H1 (cell line): ENCODE measurements around the gene BAX. TPM values are rescaled to one million over a fixed set of nuclear protein-coding genes. Genes with fewer than 3 reads are reported as not detected.

ENCODE experiments used
- CTCF ChIA-PET: fragments of 300-600 bp; sonication (Branson Sonifier 250); formaldehyde crosslinking; loops from one replicate; lab custom pipeline; 2021; ENCODE audit not compliant: partially characterized antibody; lab: Charles Lee
- POLR2A ChIA-PET: fragments of 300-600 bp; sonication (Branson Sonifier 250); formaldehyde crosslinking; loops from one replicate; lab custom pipeline; 2021; ENCODE audit warnings: inconsistent platforms; ENCODE audit not compliant: partially characterized antibody; lab: Charles Lee
- DNase-seq, 2 experiments: peaks; one replicate each; pipeline versions ENCODE4 v3.0.0 to v3.0.0-alpha.2; 2010 to 2022; ENCODE audit warnings: low spot score in 2 of 2, low read depth in 1 of 2, mixed read lengths in 1 of 2
- FAIRE-seq: peaks from 2 replicates; lab custom pipeline; 2011; peaks lifted over from hg19 to GRCh38; lab: Jason Lieb, UNC
- H2AFZ ChIP-seq: 2 replicates; pipeline ENCODE4 v1.8.1; 2012; ENCODE audit warnings: low read length, inconsistent platforms
- H2AK5ac ChIP-seq: 2 replicates; pipeline ENCODE4 v1.6.1; 2013; ENCODE audit warnings: low read depth, low read length
- H2BK120ac ChIP-seq: replicated peaks from 2 replicates; pipeline ENCODE3; 2013; ENCODE audit warnings: low read depth, low read length, inconsistent platforms
- H2BK12ac ChIP-seq: 2 replicates; pipeline ENCODE4 v1.6.1; 2013; ENCODE audit warnings: low read depth, low read length
- H2BK15ac ChIP-seq: 2 replicates; pipeline ENCODE4 v1.6.1; 2013; ENCODE audit warnings: low read length
- H2BK20ac ChIP-seq: 2 replicates; pipeline ENCODE4 v1.6.1; 2013; ENCODE audit warnings: low read length
- H2BK5ac ChIP-seq: 2 replicates; pipeline ENCODE4 v1.6.1; 2013; ENCODE audit warnings: low read depth, low read length
- H3K14ac ChIP-seq: 2 replicates; pipeline ENCODE4 v1.6.1; 2013; ENCODE audit warnings: inconsistent platforms; ENCODE audit not compliant: insufficient read length
- H3K18ac ChIP-seq: 2 replicates; pipeline ENCODE4 v1.6.1; 2013; ENCODE audit warnings: low read length; ENCODE audit errors: extremely low read depth
- H3K23ac ChIP-seq: 2 replicates; pipeline ENCODE4 v1.6.1; 2013; ENCODE audit warnings: inconsistent platforms; ENCODE audit not compliant: insufficient read length
- H3K23me2 ChIP-seq: 2 replicates; pipeline ENCODE4 v1.6.1; 2013; ENCODE audit warnings: low read depth, low read length
- H3K27ac ChIP-seq: 2 replicates; pipeline ENCODE4 v1.6.1; 2011; ENCODE audit warnings: low read depth, low read length, inconsistent platforms
- H3K27me3 ChIP-seq, 4 experiments: replicated peaks in 1 of 4; 1 replicate in 1 of 4; 2 replicates in 3 of 4; pipeline versions ENCODE4 v1.6.1 to v1.8.1; 2011 to 2013; ENCODE audit warnings: low read length in 3 of 4, mild to moderate bottlenecking in 3 of 4, inconsistent platforms in 2 of 4, mixed read lengths in 2 of 4, moderate library complexity in 1 of 4; ENCODE audit not compliant: control insufficient read depth in 3 of 4, insufficient read depth in 3 of 4; ENCODE audit errors: extremely low read depth in 1 of 4
- H3K36me3 ChIP-seq, 4 experiments: 2 replicates each; pipeline versions ENCODE4 v1.6.1 to v1.8.1; 2011 to 2013; ENCODE audit warnings: mild to moderate bottlenecking in 4 of 4, low read length in 3 of 4, moderate library complexity in 2 of 4, control low read depth in 1 of 4, inconsistent platforms in 1 of 4; ENCODE audit not compliant: insufficient read depth in 4 of 4, control insufficient read depth in 2 of 4
- H3K4ac ChIP-seq: replicated peaks from 2 replicates; pipeline ENCODE3; 2013; ENCODE audit warnings: low read length, low read depth, mixed read lengths, inconsistent platforms; ENCODE audit not compliant: insufficient read length
- H3K4me1 ChIP-seq, 4 experiments: replicated peaks in 1 of 4; 1 replicate in 1 of 4; 2 replicates in 3 of 4; pipeline versions ENCODE4 v1.6.1 to v1.8.1; 2011 to 2013; ENCODE audit warnings: low read length in 3 of 4, inconsistent platforms in 2 of 4, mixed read lengths in 1 of 4; ENCODE audit not compliant: insufficient read depth in 4 of 4, control insufficient read depth in 3 of 4
- H3K4me2 ChIP-seq, 2 experiments: 2 replicates each; pipeline versions ENCODE4 v1.6.1 to v1.8.1; 2011 to 2013; ENCODE audit warnings: low read depth in 2 of 2, low read length in 2 of 2, control low read depth in 1 of 2, inconsistent platforms in 1 of 2, mild to moderate bottlenecking in 1 of 2; ENCODE audit not compliant: insufficient read depth in 1 of 2
- H3K4me3 ChIP-seq, 4 experiments: fragments of 200-600, 300-600 bp in 1 of 4; sonication (generic), shearing (Covaris generic), sonication (Bioruptor Twin) in 1 of 4; 2 replicates each; pipeline versions ENCODE4 v1.5.1 to v1.8.1; 2011 to 2016; ENCODE audit warnings: low read length in 4 of 4, low read depth in 3 of 4, control low read depth in 2 of 4, inconsistent platforms in 2 of 4, mild to moderate bottlenecking in 2 of 4, mixed read lengths in 1 of 4, moderate library complexity in 1 of 4; ENCODE audit not compliant: insufficient read depth in 2 of 4; ENCODE audit errors: extremely low read depth in 1 of 4
- H3K56ac ChIP-seq: replicated peaks from 2 replicates; pipeline ENCODE3; 2013; ENCODE audit warnings: low read depth, mild to moderate bottlenecking, mixed read lengths, low read length, inconsistent platforms; ENCODE audit not compliant: insufficient read length
- H3K79me1 ChIP-seq: 2 replicates; pipeline ENCODE4 v1.6.1; 2013; ENCODE audit warnings: low read depth, low read length, control low read depth
- H3K79me2 ChIP-seq, 2 experiments: 2 replicates each; pipeline versions ENCODE4 v1.6.1 to v1.8.1; 2012 to 2013; ENCODE audit warnings: low read length in 2 of 2, mild to moderate bottlenecking in 2 of 2, inconsistent platforms in 1 of 2; ENCODE audit not compliant: insufficient read depth in 2 of 2, control insufficient read depth in 1 of 2
- H3K9ac ChIP-seq, 4 experiments: replicated peaks in 1 of 4; 1 replicate in 1 of 4; 2 replicates in 3 of 4; pipeline versions ENCODE4 v1.6.1 to v1.8.1; 2011 to 2013; ENCODE audit warnings: low read depth in 3 of 4, low read length in 3 of 4, control low read depth in 2 of 4, mild to moderate bottlenecking in 2 of 4, moderate library complexity in 2 of 4, inconsistent platforms in 1 of 4; ENCODE audit errors: extremely low read depth in 1 of 4
- H3K9me3 ChIP-seq, 2 experiments: 2 replicates each; pipeline versions ENCODE4 v1.6.1 to v1.8.1; 2012 to 2013; ENCODE audit warnings: mild to moderate bottlenecking in 2 of 2, moderate library complexity in 2 of 2, control low read depth in 1 of 2, inconsistent platforms in 1 of 2, low read depth in 1 of 2, low read length in 1 of 2, mixed read lengths in 1 of 2; ENCODE audit not compliant: insufficient read depth in 2 of 2
- H4K20me1 ChIP-seq, 2 experiments: replicated peaks in 1 of 2; 2 replicates each; pipeline versions ENCODE3 to v1.8.1; 2011 to 2013; ENCODE audit warnings: inconsistent platforms in 2 of 2, low read length in 2 of 2, mild to moderate bottlenecking in 1 of 2; ENCODE audit not compliant: insufficient read depth in 2 of 2, control insufficient read depth in 1 of 2
- H4K5ac ChIP-seq: 2 replicates; pipeline ENCODE4 v1.6.1; 2013; ENCODE audit warnings: low read length, low read depth, mixed read lengths, inconsistent platforms; ENCODE audit not compliant: insufficient read length
- H4K8ac ChIP-seq: 2 replicates; pipeline ENCODE4 v1.8.0; 2013; ENCODE audit warnings: mild to moderate bottlenecking, moderate library complexity, low read length, inconsistent platforms; ENCODE audit not compliant: insufficient read depth; ENCODE audit errors: extremely low read depth
- H4K91ac ChIP-seq: replicated peaks from 2 replicates; pipeline ENCODE3; 2013; ENCODE audit warnings: low read length, mixed read lengths, inconsistent platforms; ENCODE audit not compliant: insufficient read length
- NRF1 ChIP-seq: IDR thresholded peaks from 2 replicates; pipeline ENCODE4 v1.6.1; 2011; ENCODE audit warnings: mild to moderate bottlenecking, low read depth, low read length, improper control_type of control experiment
- SIRT6 ChIP-seq: IDR thresholded peaks from one replicate; pipeline ENCODE4 v1.7.1; 2012; ENCODE audit warnings: low read length, inconsistent platforms
- WGBS, 2 experiments: shearing (Covaris generic) in 1 of 2; methylation state at CpG; one replicate each; pipeline versions ENCODE4 v1.1.6 to v1.1.7; 2013 to 2015; ENCODE audit warnings: low lambda C conversion rate in 2 of 2, mixed read lengths in 2 of 2, inconsistent platforms in 1 of 2, low coverage in 1 of 2, missing lambda C conversion rate in 1 of 2; ENCODE audit not compliant: insufficient replicate concordance in 2 of 2, insufficient coverage in 1 of 2, insufficient read length in 1 of 2; ENCODE audit errors: extremely low coverage in 1 of 2, missing lambda C conversion rate in 1 of 2; 5-methylcytosine and 5-hydroxymethylcytosine counted together
- polyA plus RNA-seq, 7 experiments: library from polyadenylated mRNA; depleted of rRNA in 3 of 7; stranded (reverse) in 5 of 7; unstranded in 2 of 7; fragments of >200 nt in 5 of 7; fragments of 200-250 nt in 2 of 7; gene quantifications; 1 replicate in 5 of 7; 2 replicates in 1 of 7; 4 replicates in 1 of 7; pipeline versions ENCODE4 v1.2.1 to v1.2.3, GENCODE V29; 2011 to 2013; ENCODE audit warnings: missing spikeins in 2 of 7, mixed read lengths in 2 of 7
- total RNA-seq: library from RNA; stranded (reverse); fragmentation: NEBNext Ultra II Directional; extraction: Animal tissue kit (Norgen Biotek cat#: 25700); gene quantifications from 2 replicates; pipeline ENCODE4 v1.2.1, GENCODE V29; 2021
- TF ChIP-seq, protein P1 (sequence below): IDR thresholded peaks from 2 replicates; pipeline ENCODE4 v1.6.1; 2011; ENCODE audit warnings: low read depth, mild to moderate bottlenecking, low read length; ENCODE audit not compliant: insufficient read depth
- TF ChIP-seq, protein P2 (sequence below): IDR thresholded peaks from 2 replicates; pipeline ENCODE4 v1.6.1; 2011; ENCODE audit warnings: low read length, improper control_type of control experiment

Gene BAX
- total and polyA plus RNA-seq, 2 of the 8 experiments (the other 6 are each of a cell fraction or from before 2014, with no cell fraction given): 257 to 346 TPM

DNA sequence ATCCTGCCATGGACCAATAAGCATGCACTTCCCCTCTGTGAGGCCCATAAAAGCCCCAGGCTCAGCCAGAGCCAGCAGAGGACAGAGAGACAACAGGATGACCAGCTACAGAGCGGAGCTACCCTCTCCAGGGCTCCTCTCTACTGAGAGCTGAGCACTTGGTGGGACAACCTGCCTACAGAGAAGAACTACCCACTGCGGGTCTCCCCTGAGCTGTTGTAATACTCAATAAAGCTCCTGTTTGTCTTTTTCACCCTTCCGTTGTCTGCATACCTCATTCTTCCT is 7.5 kb upstream of the BAX start:
- ChIA-PET POLR2A (interaction anchor here (0.9 to 1.7 kb wide), 3 partner anchors 18 to 87 kb away, joined by 3 to 4 read pairs (median 3); partner anchors contain the start of gene PPP1R15A), CTCF (interaction anchor here (1.1 kb wide), 1 partner anchor 20 kb away, joined by 4 read pairs; no protein-coding TSS in a partner anchor)
- DNase-seq: no peak
- Histone ChIP-seq H3K9ac (no peak overlapping the region), H3K18ac (no peak overlapping the region), H3K79me1 (no peaks in the 10 kb centered on the region), H4K20me1 (peaks cover 0 to under 1% of the 10 kb centered on the region in 2 experiments), H3K27ac (no peak overlapping the region), H3K23ac (no peak overlapping the region), H4K8ac (no peak overlapping the region; the same call in 1 of the 2 replicates), H2BK120ac (no peak overlapping the region), H3K27me3 (no peaks in the 10 kb centered on the region; a peak in 1 of 7 replicates), H3K56ac (no peak overlapping the region), H4K91ac (no peak overlapping the region), H3K4me3 (no peak overlapping the region), H2AFZ (no peak overlapping the region), H2BK12ac (no peak overlapping the region), H3K23me2 (no peaks in the 10 kb centered on the region), H3K4me2 (no peak overlapping the region), H2BK20ac (no peak overlapping the region), H3K36me3 (no peaks in the 10 kb centered on the region), H4K5ac (no peak overlapping the region), H2BK15ac (no peak overlapping the region), H3K4me1 (0 out of 7 replicates have a peak, but pooled peaks cover 0 to 2% (median 0%) of the 10 kb centered on the region in 4 experiments), H3K14ac (no peak overlapping the region), H2BK5ac (no peak overlapping the region), H3K4ac (no peak overlapping the region), H3K9me3 (no peaks in the 10 kb centered on the region), H2AK5ac (no peak overlapping the region), H3K79me2 (no peaks in the 10 kb centered on the region)
- WGBS, 2 experiments: 90% methylated on average over 3 of the region's 3 CpGs; no CpG with 5 or more reads in 1 of the 2 experiments
- no peak for TF ChIP-seq SIRT6
- TF ChIP-seq, protein P1, sequence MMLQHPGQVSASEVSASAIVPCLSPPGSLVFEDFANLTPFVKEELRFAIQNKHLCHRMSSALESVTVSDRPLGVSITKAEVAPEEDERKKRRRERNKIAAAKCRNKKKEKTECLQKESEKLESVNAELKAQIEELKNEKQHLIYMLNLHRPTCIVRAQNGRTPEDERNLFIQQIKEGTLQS: no peak
- TF ChIP-seq NRF1: no peak
- TF ChIP-seq, protein P2, sequence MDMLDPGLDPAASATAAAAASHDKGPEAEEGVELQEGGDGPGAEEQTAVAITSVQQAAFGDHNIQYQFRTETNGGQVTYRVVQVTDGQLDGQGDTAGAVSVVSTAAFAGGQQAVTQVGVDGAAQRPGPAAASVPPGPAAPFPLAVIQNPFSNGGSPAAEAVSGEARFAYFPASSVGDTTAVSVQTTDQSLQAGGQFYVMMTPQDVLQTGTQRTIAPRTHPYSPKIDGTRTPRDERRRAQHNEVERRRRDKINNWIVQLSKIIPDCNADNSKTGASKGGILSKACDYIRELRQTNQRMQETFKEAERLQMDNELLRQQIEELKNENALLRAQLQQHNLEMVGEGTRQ: no peak
- no peak for FAIRE-seq
